Endothelial cell (in vitro differentiated cells): ENCODE results near the gene INVS. TPM values are rescaled to one million over a fixed set of nuclear protein-coding genes. Genes with fewer than 3 reads are reported as not detected.

Experiments used
- DNase-seq: peaks from one replicate; pipeline ENCODE4 v3.0.0; 2021; ENCODE audit warnings: low spot score
- H3K27ac Mint-ChIP-seq: one replicate; pipeline ENCODE4 v1.8.0; 2021; ENCODE audit warnings: mixed read lengths, inconsistent platforms; ENCODE audit not compliant: unreplicated experiment
- H3K27me3 Mint-ChIP-seq: one replicate; pipeline ENCODE4 v1.8.0; 2021; ENCODE audit warnings: mild to moderate bottlenecking, moderate library complexity, mixed read lengths, inconsistent platforms; ENCODE audit not compliant: unreplicated experiment
- H3K36me3 Mint-ChIP-seq: one replicate; pipeline ENCODE4 v1.8.0; 2021; ENCODE audit warnings: mild to moderate bottlenecking, low read depth, mixed read lengths, inconsistent platforms; ENCODE audit not compliant: unreplicated experiment
- H3K4me1 Mint-ChIP-seq: one replicate; pipeline ENCODE4 v1.8.0; 2021; ENCODE audit warnings: mild to moderate bottlenecking, mixed read lengths, inconsistent platforms; ENCODE audit not compliant: unreplicated experiment
- H3K4me3 Mint-ChIP-seq: one replicate; pipeline ENCODE4 v1.8.0; 2021; ENCODE audit warnings: mild to moderate bottlenecking, mixed read lengths, inconsistent platforms; ENCODE audit not compliant: unreplicated experiment
- H3K9me3 Mint-ChIP-seq: one replicate; pipeline ENCODE4 v1.8.0; 2021; ENCODE audit warnings: mixed read lengths, inconsistent platforms; ENCODE audit not compliant: unreplicated experiment
- CTCF ChIP-seq: fragments of 200-600 bp; sonication (generic); IDR thresholded peaks from one replicate; pipeline ENCODE4 v1.5.0; 2021; ENCODE audit warnings: antibody characterized with exemption; ENCODE audit not compliant: unreplicated experiment
- total RNA-seq: library from RNA; stranded (reverse); fragmentation: NEBNext Ultra II Directional; extraction: Animal tissue kit (Norgen Biotek cat#: 25700); gene quantifications from one replicate; pipeline ENCODE4 v1.2.1, GENCODE V29; 2021; ENCODE audit not compliant: unreplicated experiment

Gene INVS
- total RNA-seq, 1 donor from 2014 or later, result 21.6 TPM

GRCh38 chr9:100219347-100219746, 120.3 kb downstream of the INVS start:
- Mint-ChIP-seq H3K9me3 (no peaks in the 10 kb centered on the region), H3K27ac (no peak overlapping the region), H3K4me1 (peaks cover 6% of the 10 kb centered on the region), H3K4me3 (no peak overlapping the region), H3K27me3 (no peaks in the 10 kb centered on the region), H3K36me3 (peaks cover 5% of the 10 kb centered on the region)
- no peak for DNase-seq
- no peak for TF ChIP-seq CTCF

- Mint-ChIP-seq H3K4me1 (no peaks in the 10 kb centered on the region), H3K27me3 (no peaks in the 10 kb centered on the region), H3K9me3 (no peaks in the 10 kb centered on the region), H3K27ac (no peak overlapping the region), H3K36me3 (no peaks in the 10 kb centered on the region), H3K4me3 (no peak overlapping the region)
- no peak for TF ChIP-seq CTCF
- DNase-seq, result no peak
Measured at GRCh38 chr9:100220936-100221335, 121.9 kb downstream of the INVS start.

- TF ChIP-seq CTCF, result no peak
- H3K9me3 Mint-ChIP-seq, result no peaks in the 10 kb centered on the region
- H3K4me3 Mint-ChIP-seq, result no peak overlapping the region
- H3K27ac Mint-ChIP-seq, result no peak overlapping the region
- no peaks in the 10 kb centered on the region for H3K36me3 Mint-ChIP-seq
- DNase-seq, result no peak
- no peaks in the 10 kb centered on the region for H3K4me1 Mint-ChIP-seq
- H3K27me3 Mint-ChIP-seq, result no peaks in the 10 kb centered on the region
Measured at GRCh38 chr9:100221538-100221937, 122.5 kb downstream of the INVS start.

- H3K9me3 Mint-ChIP-seq, result no peaks in the 10 kb centered on the region
- H3K27ac Mint-ChIP-seq, result no peak overlapping the region
- peak; percentile 23 for TF ChIP-seq CTCF
- no peaks in the 10 kb centered on the region for H3K4me1 Mint-ChIP-seq
- DNase-seq, result no peak
- no peaks in the 10 kb centered on the region for H3K27me3 Mint-ChIP-seq
- no peak overlapping the region for H3K4me3 Mint-ChIP-seq
- H3K36me3 Mint-ChIP-seq, result peaks cover 3% of the 10 kb centered on the region
Measured at GRCh38 chr9:100222674-100223073, 123.6 kb downstream of the INVS start.

- peaks cover 11% of the 10 kb centered on the region for H3K36me3 Mint-ChIP-seq
- TF ChIP-seq CTCF, result no peak
- no peaks in the 10 kb centered on the region for H3K27me3 Mint-ChIP-seq
- H3K4me3 Mint-ChIP-seq, result no peak overlapping the region
- no peaks in the 10 kb centered on the region for H3K9me3 Mint-ChIP-seq
- H3K27ac Mint-ChIP-seq, result no peak overlapping the region
- DNase-seq, result no peak
- no peaks in the 10 kb centered on the region for H3K4me1 Mint-ChIP-seq
Measured at GRCh38 chr9:100227636-100228035, 128.6 kb downstream of the INVS start.
